ENCODE data around the gene RPL36A. TPM values are rescaled to one million over a fixed set of nuclear protein-coding genes. Genes with fewer than 3 reads are reported as not detected.

The RPL36A gene
- total RNA-seq: 100 to 1,000 TPM; 316 to 385 TPM
- 1,950 TPM for polyA plus RNA-seq (2013, experiment 1 of 2)
- polyA plus RNA-seq (2013, experiment 2 of 2): 1,849 TPM
- long read RNA-seq, experiment 1, transcript RPL36A-203 (5 exons, 910 nt): major isoform, 24 of 26 reads
- long read RNA-seq, experiment 1, partial matches to known transcripts: 1 of 26 reads
- long read RNA-seq, experiment 1, other reads (novel, unspliced or antisense): 1 of 26 reads
- long read RNA-seq, experiment 2, transcript RPL36A-203 (5 exons, 910 nt): major isoform, 17 of 19 reads
- long read RNA-seq, experiment 2, partial matches to known transcripts: 1 of 19 reads
- long read RNA-seq, experiment 2, other reads (novel, unspliced or antisense): 0 of 19 reads
- long read RNA-seq, experiment 3, transcript RPL36A-203 (5 exons, 910 nt): major isoform, 142 of 154 reads
- long read RNA-seq, experiment 3, partial matches to known transcripts: 1 of 154 reads
- long read RNA-seq, experiment 3, other reads (novel, unspliced or antisense): 2 of 154 reads
- long read RNA-seq, experiment 4, transcript RPL36A-204 (3 exons, 2,240 nt): major isoform, 7 of 8 reads
- long read RNA-seq, experiment 4, partial matches to known transcripts: 0 of 8 reads
- long read RNA-seq, experiment 4, other reads (novel, unspliced or antisense): 0 of 8 reads

GRCh38 chrX:101390664-101391525, at the start of gene RPL36A:
RPL36A (plus strand) TSS chrX:101391011; CDS start chrX:101391044, 33 bp downstream.
- WGBS, 2 experiments (ENCODE audit: insufficient coverage in 1 of 2, insufficient read length in 1 of 2): 0% methylated on average over 45 of the region's 47 CpGs; no CpG with 5 or more reads in 1 of the 2 experiments
- no peaks in the 10 kb centered on the region for H3K27me3 ChIP-seq (ENCODE audit: control insufficient read depth, insufficient read depth, low read length, poor library complexity, severe bottlenecking)
- peak; percentile 93 for DNase-seq

GRCh38 chrX:101347859-101348451, 42.9 kb upstream of the RPL36A start:
- no peak for TF ChIP-seq CTCF (conservative IDR thresholded peaks at IDR 0.05)
- H3K4me3 Mint-ChIP-seq: peak overlapping the region; percentile 84
- 0% methylated on average over 1 to 13 of the region's 14 CpGs for WGBS, 2 experiments (ENCODE audit: insufficient coverage in 1 of 2, insufficient read length in 1 of 2)
- H3K36me3 Mint-ChIP-seq (ENCODE audit: low read depth): peaks cover 14% of the 10 kb centered on the region
- Histone ChIP-seq H3K4me1 (ENCODE audit: control insufficient read depth, insufficient read depth, low read length) (no peaks in the 10 kb centered on the region), H3K27ac (ENCODE audit: low read depth, low read length) (no peak overlapping the region), H3K9ac (ENCODE audit: extremely low read depth, low read length, poor library complexity, severe bottlenecking) (peak overlapping the region; percentile 57), H3K4me3 (ENCODE audit: low read length) (peak overlapping the region; percentile 92), H3K9me3 (ENCODE audit: control insufficient read depth, low read length) (no peaks in the 10 kb centered on the region), H3K36me3 (ENCODE audit: control insufficient read depth, insufficient read depth, low read length) (peaks cover 12% of the 10 kb centered on the region), H3K27me3 (ENCODE audit: control insufficient read depth, insufficient read depth, low read length, poor library complexity, severe bottlenecking) (no peaks in the 10 kb centered on the region)
- peaks cover 56% of the 10 kb centered on the region for H3K9me3 Mint-ChIP-seq
- no peaks in the 10 kb centered on the region for H3K4me1 Mint-ChIP-seq
- peak overlapping the region; percentile 90 for H3K27ac Mint-ChIP-seq
- H3K27me3 Mint-ChIP-seq (ENCODE audit: insufficient read depth): peaks cover 4% of the 10 kb centered on the region
- no peak for DNase-seq

More at GRCh38 chrX:101390664-101391525, at the start of gene RPL36A:
- peak within 1 kb of the TSS; percentile 87 for H3K9ac ChIP-seq (ENCODE audit: extremely low read depth, low read length, poor library complexity, severe bottlenecking)
- Mint-ChIP-seq H3K4me3 (peak within 1 kb of the TSS; percentile 95), H3K36me3 (ENCODE audit: low read depth) (peaks cover 32% of the 10 kb centered on the region), H3K27ac (peak within 1 kb of the TSS; percentile 95), H3K9me3 (peaks cover 48% of the 10 kb centered on the region), H3K27me3 (ENCODE audit: insufficient read depth) (no peaks in the 10 kb centered on the region), H3K4me1 (peaks cover 12% of the 10 kb centered on the region)
- peak; percentile 78 for TF ChIP-seq CTCF (conservative IDR thresholded peaks at IDR 0.05)
- no peaks in the 10 kb centered on the region for H3K4me1 ChIP-seq (ENCODE audit: control insufficient read depth, insufficient read depth, low read length)
- H3K9me3 ChIP-seq (ENCODE audit: control insufficient read depth, low read length): no peaks in the 10 kb centered on the region
- H3K4me3 ChIP-seq (ENCODE audit: low read length): peak within 1 kb of the TSS; percentile 95
- peaks cover 28% of the 10 kb centered on the region for H3K36me3 ChIP-seq (ENCODE audit: control insufficient read depth, insufficient read depth, low read length)
- peak within 1 kb of the TSS; percentile 81 for H3K27ac ChIP-seq (ENCODE audit: low read depth, low read length)
